OCI-LY7 (cell line): Measurements from ENCODE around the gene UCK2. TPM values are rescaled to one million over a fixed set of nuclear protein-coding genes. Genes with fewer than 3 reads are reported as not detected.

Experiments used
- BruUV-seq: library from RNA; stranded (reverse); fragments of 400-500 nt; replicated peaks from 2 replicates; lab custom pipeline; 2021; lab: Mats Ljungman, UMichigan
- CTCF ChIA-PET: fragments of 300-600 bp; sonication (Branson Sonifier 250); formaldehyde crosslinking; loops from one replicate; lab custom pipeline; 2022; ENCODE audit warnings: antibody characterized with exemption; ENCODE audit not compliant: unreplicated experiment; lab: Charles Lee
- POLR2A ChIA-PET: fragments of 300-600 bp; sonication (Branson Sonifier 250); formaldehyde crosslinking; loops from one replicate; lab custom pipeline; 2022; ENCODE audit warnings: antibody characterized with exemption; lab: Charles Lee
- DNase-seq: peaks from one replicate; pipeline ENCODE4 v3.0.0-alpha.2; 2015; ENCODE audit warnings: low spot score
- H2AFZ ChIP-seq: fragments of 200-600 bp; sonication (generic), shearing (Covaris generic); 2 replicates; pipeline ENCODE4 v1.6.1; 2014; ENCODE audit warnings: mild to moderate bottlenecking, antibody characterized with exemption, low read length, moderate library complexity
- H3K27ac ChIP-seq: fragments of 200-600 bp; sonication (generic); 2 replicates; pipeline ENCODE4 v1.5.1; 2014; ENCODE audit warnings: mixed run types, low read depth, mild to moderate bottlenecking, moderate library complexity, low read length, inconsistent platforms; ENCODE audit not compliant: poor library complexity, severe bottlenecking
- H3K36me3 ChIP-seq: fragments of 200-600 bp; sonication (generic); 2 replicates; pipeline ENCODE4 v1.6.1; 2014; ENCODE audit warnings: mild to moderate bottlenecking, antibody characterized with exemption, low read length, moderate library complexity, mixed read lengths; ENCODE audit not compliant: insufficient read depth
- H3K4me1 ChIP-seq: fragments of 200-600 bp; sonication (generic); 2 replicates; pipeline ENCODE4 v1.5.1; 2014; ENCODE audit warnings: mild to moderate bottlenecking, low read length; ENCODE audit not compliant: insufficient read depth, poor library complexity, severe bottlenecking
- H3K4me2 ChIP-seq: fragments of 200-600 bp; sonication (generic); 2 replicates; pipeline ENCODE4 v1.6.1; 2014; ENCODE audit warnings: mild to moderate bottlenecking, low read length
- H3K4me3 ChIP-seq: fragments of 200-600 bp; sonication (generic); 2 replicates; pipeline ENCODE4 v1.5.1; 2014; ENCODE audit warnings: mild to moderate bottlenecking, low read depth, low read length; ENCODE audit not compliant: poor library complexity, severe bottlenecking
- H3K79me2 ChIP-seq: fragments of 200-600 bp; sonication (generic); 2 replicates; pipeline ENCODE4 v1.6.1; 2016; ENCODE audit warnings: low read depth, mild to moderate bottlenecking, low read length, moderate library complexity, mixed read lengths; ENCODE audit not compliant: insufficient read depth
- H3K9me2 ChIP-seq: fragments of 200-600 bp; sonication (generic); 2 replicates; pipeline ENCODE4 v1.6.1; 2016; ENCODE audit warnings: mild to moderate bottlenecking, low read length, mixed read lengths; ENCODE audit not compliant: insufficient read depth
- H3K9me3 ChIP-seq: fragments of 200-600 bp; sonication (generic); 2 replicates; pipeline ENCODE4 v1.6.1; 2014; ENCODE audit warnings: mild to moderate bottlenecking, mixed run types, low read length, mixed read lengths
- H4K20me1 ChIP-seq: fragments of 200-600 bp; sonication (generic); 2 replicates; pipeline ENCODE4 v1.6.1; 2014; ENCODE audit warnings: mild to moderate bottlenecking, antibody characterized with exemption, low read length, moderate library complexity, mixed read lengths; ENCODE audit not compliant: insufficient read depth
- CTCF ChIP-seq: fragments of 200-600 bp; sonication (generic); conservative IDR thresholded peaks from 2 replicates; pipeline ENCODE4 v1.5.1; 2014; ENCODE audit warnings: mild to moderate bottlenecking, antibody characterized with exemption, low read length, moderate library complexity, mixed read lengths
- EZH2phosphoT487 ChIP-seq: fragments of 200-600 bp; sonication (generic); IDR thresholded peaks from 2 replicates; pipeline ENCODE4 v1.6.1; 2018; ENCODE audit warnings: low read depth, borderline replicate concordance, mild to moderate bottlenecking, mixed run types, antibody characterized with exemption, low read length, moderate library complexity, mixed read lengths
- intact Hi-C: fragments of 100-400 bp; cut with micrococcal nuclease; formaldehyde crosslinking; loops from one replicate; pipeline ENCODE4 v1.10.0; 2022; ENCODE audit not compliant: unreplicated experiment
- total RNA-seq, 2 experiments: library from RNA; depleted of rRNA in 1 of 2; stranded (reverse); fragments of >200 nt in 1 of 2; shearing (Covaris generic) in 1 of 2; gene quantifications; 2 replicates each; pipeline ENCODE4 v1.2.3, GENCODE V29; 2014 to 2022

UCK2 gene
- total RNA-seq, 2 experiments from 2014 or later = 66.0 to 75.8 TPM

- ChIA-PET POLR2A (interaction anchor here (0.7 kb wide), 1 partner anchor 88 kb away, joined by 3 read pairs; no protein-coding TSS in a partner anchor), CTCF (no interaction called here)
- Histone ChIP-seq H3K4me2 (no peak overlapping the region), H3K4me3 (no peak overlapping the region), H3K36me3 (no peaks in the 10 kb centered on the region), H3K4me1 (peaks cover 7% of the 10 kb centered on the region), H3K27ac (no peak overlapping the region), H3K9me3 (no peaks in the 10 kb centered on the region), H2AFZ (no peak overlapping the region), H3K79me2 (no peaks in the 10 kb centered on the region), H4K20me1 (no peaks in the 10 kb centered on the region; the same call in 1 of the 2 replicates), H3K9me2 (no peaks in the 10 kb centered on the region)
- DNase-seq = no peak
- no peak for TF ChIP-seq EZH2phosphoT487
- TF ChIP-seq CTCF = no peak
- BruUV-seq = no TSS peak
- intact Hi-C loops = no loop called here
Observed at GRCh38 chr1:165917166-165917565, 89.8 kb downstream of the UCK2 start.

- ChIA-PET CTCF (interaction anchor here (0.7 kb wide), 1 partner anchor 11 kb away, joined by 3 read pairs; no protein-coding TSS in a partner anchor), POLR2A (interaction anchor here (0.7 kb wide), 1 partner anchor 302 kb away, joined by 3 read pairs; no protein-coding TSS in a partner anchor)
- intact Hi-C loops = loop anchor here (5.0 kb wide), 1 partner anchor 553 kb away; no protein-coding TSS in a partner anchor
- no TSS peak for BruUV-seq
- no peak overlapping the region for H2AFZ ChIP-seq
- no peaks in the 10 kb centered on the region for H4K20me1 ChIP-seq
- no peaks in the 10 kb centered on the region for H3K9me2 ChIP-seq
- no peaks in the 10 kb centered on the region for H3K9me3 ChIP-seq
- no peaks in the 10 kb centered on the region for H3K36me3 ChIP-seq
- H3K4me3 ChIP-seq = no peak overlapping the region
- H3K4me1 ChIP-seq = peaks cover 4% of the 10 kb centered on the region
- no peak overlapping the region for H3K27ac ChIP-seq
- H3K4me2 ChIP-seq = no peak overlapping the region
- DNase-seq = no peak
- TF ChIP-seq CTCF (no peak), EZH2phosphoT487 (no peak)
- no peaks in the 10 kb centered on the region for H3K79me2 ChIP-seq
Observed at GRCh38 chr1:165924117-165924516, 96.7 kb downstream of the UCK2 start.

GRCh38 chr1:165925498-165926079 is 98.2 kb downstream of the UCK2 start:
- Histone ChIP-seq H3K27ac (no peak overlapping the region), H3K4me1 (peaks cover 4% of the 10 kb centered on the region), H4K20me1 (no peaks in the 10 kb centered on the region), H3K36me3 (no peaks in the 10 kb centered on the region), H3K9me3 (no peaks in the 10 kb centered on the region), H3K9me2 (no peaks in the 10 kb centered on the region), H3K4me2 (no peak overlapping the region), H2AFZ (no peak overlapping the region), H3K79me2 (no peaks in the 10 kb centered on the region), H3K4me3 (no peak overlapping the region)
- no peak for TF ChIP-seq EZH2phosphoT487
- TF ChIP-seq CTCF = no peak
- DNase-seq = no peak
- intact Hi-C loops = no loop called here
- ChIA-PET CTCF (interaction anchor here (0.7 kb wide), 1 partner anchor 558 kb away, joined by 3 read pairs; no protein-coding TSS in a partner anchor), POLR2A (no interaction called here)
- BruUV-seq = no TSS peak
